HG03439 (cell line): ENCODE data around the gene TTC7B.

Experiments used
- ATAC-seq: cut with Tn5 transposase; IDR thresholded peaks from one replicate; pipeline ENCODE4 v1.9.1; 2021; ENCODE audit warnings: mild to moderate bottlenecking, moderate library complexity; ENCODE audit not compliant: unreplicated experiment

Gene TTC7B

DNA sequence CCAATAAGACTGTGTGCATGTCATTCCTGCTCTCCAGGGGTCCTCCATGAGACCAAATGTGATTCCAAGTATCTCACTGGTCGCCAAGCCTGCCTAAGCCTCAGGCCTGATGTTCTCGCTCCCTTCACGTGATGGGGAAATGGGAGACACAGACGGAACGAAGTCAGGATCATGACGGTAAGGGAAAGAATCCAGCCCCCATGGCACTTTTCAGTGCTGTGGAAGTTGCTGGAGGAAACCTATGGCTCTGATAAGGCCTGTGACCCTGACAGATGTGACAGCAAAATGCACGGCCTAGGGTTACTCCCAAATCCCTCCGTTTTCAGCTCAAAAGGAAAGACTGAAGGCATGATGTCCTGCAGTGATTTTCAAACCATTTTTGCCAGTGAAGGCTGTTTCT is 234.5 kb downstream of the TTC7B start:
- no peak for ATAC-seq

DNA sequence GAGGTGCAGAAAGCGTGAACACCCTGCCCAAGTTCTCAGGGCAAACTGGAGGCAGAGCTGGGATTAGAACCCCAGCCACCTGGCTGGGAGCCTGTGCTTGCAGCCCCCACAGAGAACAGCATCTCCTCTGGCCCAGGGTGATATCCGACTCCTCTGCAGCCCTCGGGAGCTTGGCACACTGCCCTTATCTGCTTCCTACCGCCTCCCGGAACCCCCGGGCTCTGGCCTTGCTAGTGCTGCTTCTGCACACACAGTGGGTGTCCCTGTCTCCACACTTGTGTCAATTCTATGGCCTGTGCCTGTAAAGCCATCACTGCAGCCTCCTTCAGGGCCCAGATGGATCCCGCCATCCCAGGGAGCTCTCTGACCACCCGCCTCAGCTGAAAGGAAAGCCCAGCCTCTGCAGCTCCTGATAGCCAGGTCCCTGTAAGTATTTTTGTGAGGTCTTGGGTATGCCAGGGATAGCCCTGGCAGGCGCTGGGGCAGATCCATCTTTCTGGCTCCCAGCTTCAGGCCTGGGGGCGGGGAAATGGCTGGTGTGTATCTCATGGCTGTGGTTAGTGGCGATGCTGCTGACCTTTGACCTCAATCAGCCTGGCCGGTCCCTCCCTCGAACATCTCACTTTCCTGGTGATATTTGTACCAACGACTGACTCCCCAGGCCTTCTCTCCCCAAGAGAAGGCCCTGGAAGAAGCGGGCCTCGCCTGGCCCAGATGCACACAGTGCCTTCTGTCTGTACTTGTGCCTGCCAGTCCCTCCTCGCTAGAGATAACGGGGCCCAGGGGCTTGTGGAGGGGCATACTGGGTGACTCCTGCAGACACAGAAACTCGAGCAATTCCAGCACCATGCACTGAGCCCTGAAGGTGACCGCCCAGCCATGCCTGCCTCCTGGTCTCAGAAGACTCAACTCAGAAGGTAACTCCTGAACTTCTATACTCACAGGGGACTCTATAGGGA is 235.6 kb downstream of the TTC7B start:
- ATAC-seq = no peak

GRCh38 chr14:90579816-90580215 is 236.4 kb downstream of the TTC7B start:
- no peak for ATAC-seq

- no peak for ATAC-seq
These were observed 237.1 kb downstream of the TTC7B start for GRCh38 chr14:90579088-90579487.

DNA sequence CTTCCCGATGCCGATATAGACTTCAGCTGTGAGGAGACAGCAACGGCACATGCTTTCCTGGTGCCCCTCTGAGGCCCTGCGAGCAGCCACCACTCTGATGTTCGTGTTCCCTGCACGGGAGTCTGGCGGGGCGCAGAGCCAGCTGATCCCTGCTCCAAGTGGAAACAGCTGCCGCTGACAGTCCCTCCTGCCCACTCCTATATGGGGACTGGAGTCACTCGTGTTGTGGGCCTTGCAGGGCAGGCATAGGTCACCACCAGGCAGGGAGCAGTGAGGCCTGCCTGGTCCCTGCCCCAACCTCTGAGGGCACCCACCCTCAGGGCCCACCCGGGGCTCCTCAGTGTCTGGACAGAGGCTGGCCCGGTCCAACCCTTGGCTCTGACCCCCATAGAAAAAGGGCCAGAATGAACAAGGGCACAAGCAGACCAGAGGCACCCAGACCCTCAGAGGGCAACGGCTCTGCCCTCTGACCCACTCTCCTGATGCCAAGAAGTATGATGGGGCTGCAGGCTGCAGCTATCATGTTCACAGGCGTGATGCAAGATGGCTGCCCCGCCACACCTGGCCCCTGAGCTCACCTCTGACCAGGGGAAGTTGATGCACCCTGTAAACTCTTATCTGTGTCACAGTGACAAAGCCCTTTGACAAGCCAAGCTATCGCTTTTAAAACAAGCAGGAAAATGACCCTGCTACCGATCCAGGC is 237.8 kb downstream of the TTC7B start:
- ATAC-seq = no peak

- no peak for ATAC-seq
These were observed 238.5 kb downstream of the TTC7B start for GRCh38 chr14:90577661-90578282.

DNA sequence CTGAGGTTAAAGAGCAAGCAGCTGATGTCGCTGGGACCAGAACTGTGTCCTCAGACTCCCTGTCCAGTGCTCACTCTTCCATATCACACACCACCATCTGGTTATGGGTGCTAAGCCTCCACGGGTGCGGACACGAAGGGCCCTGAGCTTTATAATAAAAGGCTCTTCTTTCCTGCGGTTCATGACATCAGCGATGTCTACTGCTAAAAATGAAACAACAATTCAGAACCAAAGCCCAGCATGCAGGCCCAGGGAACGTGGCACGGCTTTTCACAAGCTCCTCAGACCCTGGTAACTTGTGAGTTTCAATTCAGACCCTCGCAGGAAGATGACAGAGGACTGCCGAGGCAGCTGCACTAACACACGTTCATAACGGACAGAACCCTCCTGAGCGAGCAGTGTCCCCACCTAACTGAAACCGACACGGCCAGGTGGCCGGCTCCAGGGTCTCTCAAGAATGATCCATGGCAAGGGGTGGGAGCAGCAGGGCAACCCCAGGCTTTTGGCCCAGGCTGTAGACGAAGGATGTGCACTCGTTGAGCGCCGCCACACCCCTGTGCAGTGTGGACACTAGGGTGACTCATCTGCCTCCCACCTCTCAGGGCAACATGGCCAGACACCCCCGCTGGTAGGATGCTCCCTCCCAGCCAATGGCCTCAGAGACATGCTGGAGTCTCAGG is 239.1 kb downstream of the TTC7B start:
- ATAC-seq = no peak

GRCh38 chr14:90576581-90576980 is 239.6 kb downstream of the TTC7B start:
- no peak for ATAC-seq

- ATAC-seq = no peak
These were observed 240.4 kb downstream of the TTC7B start for GRCh38 chr14:90575781-90576180.

DNA sequence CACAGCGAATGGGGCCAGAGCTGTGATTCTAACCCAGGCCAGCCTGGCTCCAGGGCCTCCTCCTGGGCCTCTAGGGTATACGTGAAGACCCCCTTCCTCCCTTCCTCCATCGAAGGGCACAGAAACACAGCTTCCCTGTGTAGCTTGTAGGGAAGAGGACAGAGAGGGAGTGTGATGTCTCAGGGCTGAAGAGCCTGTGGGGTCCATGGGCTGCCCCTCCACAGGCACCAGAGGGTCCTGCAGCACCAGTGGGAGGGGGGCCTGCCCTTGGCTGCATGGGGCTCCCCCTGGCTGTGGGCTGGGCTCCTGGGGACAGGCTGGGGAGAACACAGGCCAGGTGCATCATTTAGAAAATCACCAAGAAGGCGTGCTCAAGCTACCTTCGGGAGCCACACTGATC is 240.9 kb downstream of the TTC7B start:
- ATAC-seq = no peak

GRCh38 chr14:90574188-90575131 is 241.8 kb downstream of the TTC7B start:
- ATAC-seq = no peak

GRCh38 chr14:90573385-90574105 is 242.7 kb downstream of the TTC7B start:
- ATAC-seq = no peak

- no peak for ATAC-seq
These were observed 243.6 kb downstream of the TTC7B start for GRCh38 chr14:90572441-90573150.

DNA sequence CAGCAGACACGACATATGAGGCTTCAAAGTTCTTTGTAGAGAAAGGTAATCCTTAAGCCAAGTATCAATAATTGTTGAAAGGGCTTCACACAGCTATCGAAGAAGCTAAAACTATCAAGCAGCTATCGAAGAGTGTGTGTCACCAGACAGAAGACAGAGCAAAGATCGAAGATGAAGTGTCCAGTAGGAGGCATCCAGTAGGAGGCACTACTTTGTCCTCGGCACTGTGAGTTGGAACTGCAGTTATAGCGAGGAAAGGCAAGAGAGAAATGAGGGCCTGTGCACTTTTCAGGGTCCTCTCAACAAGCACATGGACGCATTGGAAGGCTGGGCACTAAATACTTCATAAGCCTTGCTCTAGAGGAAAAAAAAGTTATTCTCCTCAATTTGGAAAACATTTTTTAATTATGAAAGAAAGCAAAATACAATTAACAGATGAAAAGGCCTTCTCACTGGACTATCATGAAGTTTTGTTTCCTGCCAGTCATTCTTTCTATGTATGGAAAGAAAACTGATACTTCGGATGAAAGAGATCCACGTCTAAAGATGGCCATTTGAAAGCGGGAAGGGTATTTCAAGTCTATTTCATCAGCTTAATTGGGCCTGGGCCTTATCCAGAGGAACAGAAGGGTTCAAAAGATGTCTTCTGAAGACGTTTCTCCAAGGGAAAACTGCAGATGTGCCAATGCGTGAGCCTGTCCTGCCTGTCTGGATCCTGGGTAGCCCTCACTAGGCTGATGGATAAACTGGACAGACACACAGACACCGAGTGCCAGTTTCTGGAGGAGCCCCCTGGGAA is 244.9 kb downstream of the TTC7B start:
- ATAC-seq = no peak

GRCh38 chr14:90570461-90570860 is 245.8 kb downstream of the TTC7B start:
- ATAC-seq = no peak

- ATAC-seq = no peak
These were observed 246.4 kb downstream of the TTC7B start for GRCh38 chr14:90569606-90570387.

DNA sequence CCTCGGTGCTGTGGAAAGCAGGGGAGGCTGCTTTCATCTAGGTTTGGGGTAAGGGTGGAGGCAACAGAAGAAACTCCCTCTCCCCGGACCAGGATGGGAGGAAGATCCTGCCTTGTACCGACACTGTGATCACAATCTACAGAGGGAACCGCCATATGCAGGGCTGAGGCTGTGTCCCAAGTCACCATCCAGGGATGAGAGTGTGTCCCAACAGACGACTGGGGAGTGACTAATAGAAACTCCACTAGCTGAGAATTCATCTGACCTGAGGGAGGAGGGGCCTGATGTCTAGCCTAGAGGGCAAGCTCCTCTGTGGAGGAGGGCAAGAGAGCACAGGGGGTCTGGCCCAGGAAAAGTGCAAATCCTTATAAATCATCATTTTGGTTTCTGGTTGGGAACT is 247.0 kb downstream of the TTC7B start:
- no peak for ATAC-seq
